ENCODE data around the gene TFDP2. TPM values are rescaled to one million over a fixed set of nuclear protein-coding genes. Genes with fewer than 3 reads are reported as not detected.

TFDP2 gene
- total and polyA plus RNA-seq, 7 donors = 14.3 to 74.8 (median 52.3) TPM

DNA sequence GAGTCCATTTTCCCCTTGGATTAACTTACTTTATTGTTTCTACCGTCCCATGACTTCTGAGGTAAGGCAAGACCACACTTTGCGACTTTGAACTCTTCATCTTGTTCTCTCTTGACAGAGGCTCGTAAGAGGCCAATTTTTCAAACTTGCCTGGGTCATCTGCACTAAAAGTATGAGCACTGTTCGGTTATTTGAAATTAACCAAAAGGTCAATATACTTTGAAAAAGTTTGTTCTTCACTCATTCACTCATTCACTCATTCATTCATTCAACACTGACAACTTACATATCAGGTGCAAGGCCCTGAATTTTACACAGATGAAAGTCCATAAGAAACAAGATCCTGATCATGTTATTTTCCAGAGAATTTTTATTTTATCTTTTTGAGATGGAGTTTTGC is 215.0 kb downstream of the TFDP2 start:
- TF ChIP-seq POLR2AphosphoS5 (IDR thresholded peaks at IDR 0.05) = no peak
- no peak for TF ChIP-seq POLR2A (IDR thresholded peaks at IDR 0.05)
- TF ChIP-seq CTCF (IDR thresholded peaks at IDR 0.05) = no peak
- no peak for TF ChIP-seq EP300 (IDR thresholded peaks at IDR 0.05)
- no peaks in the 10 kb centered on the region for H3K9me3 ChIP-seq
- 92 to 93% methylated on average over 4 of the region's 4 CpGs for WGBS, 2 donors
- H3K27me3 ChIP-seq = no peaks in the 10 kb centered on the region
- H3K27ac ChIP-seq = no peak overlapping the region
- no peaks in the 10 kb centered on the region for H3K4me1 ChIP-seq
- intact Hi-C loops (cut with DNase I) = no loop called here
- DNase-seq = no peak
- H3K4me3 ChIP-seq = no peak overlapping the region
- H3K36me3 ChIP-seq = no peaks in the 10 kb centered on the region

- TF ChIP-seq POLR2AphosphoS5 (IDR thresholded peaks at IDR 0.05) (no peak), EP300 (IDR thresholded peaks at IDR 0.05) (no peak), POLR2A (IDR thresholded peaks at IDR 0.05) (no peak), CTCF (IDR thresholded peaks at IDR 0.05) (no peak)
- peak; percentile 37 for DNase-seq
- WGBS, 2 donors = 79 to 87% methylated on average over 16 of the region's 16 CpGs
- Histone ChIP-seq H3K4me3 (no peak overlapping the region), H3K27me3 (no peaks in the 10 kb centered on the region), H3K36me3 (peaks cover 0 to under 1% (median 0%) of the 10 kb centered on the region in 4 donors), H3K4me1 (no peaks in the 10 kb centered on the region), H3K27ac (no peak overlapping the region), H3K9me3 (no peaks in the 10 kb centered on the region)
- intact Hi-C loops (cut with DNase I) = no loop called here
These were observed 215.7 kb downstream of the TFDP2 start for GRCh38 chr3:141933421-141934300.

DNA sequence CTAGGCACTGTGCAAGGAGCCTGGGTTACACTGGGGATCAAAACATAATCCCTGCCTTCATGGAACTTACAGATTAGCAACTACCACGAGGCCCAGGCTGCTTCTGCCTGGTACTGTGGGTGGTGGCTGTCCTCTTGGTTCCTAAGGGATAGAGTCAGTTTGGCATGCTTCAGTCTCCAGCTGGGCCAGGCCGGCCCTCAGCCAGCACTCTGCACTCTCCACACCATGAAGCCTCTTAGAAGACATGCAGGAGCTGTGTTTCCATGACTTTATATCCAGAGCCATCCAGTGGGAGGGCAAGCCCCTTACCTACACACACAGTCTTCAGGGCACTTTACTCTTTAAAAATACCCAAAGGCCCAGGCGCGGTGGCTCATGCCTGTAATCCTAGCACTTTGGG is 218.5 kb downstream of the TFDP2 start:
- TF ChIP-seq POLR2A (IDR thresholded peaks at IDR 0.05) (no peak), POLR2AphosphoS5 (IDR thresholded peaks at IDR 0.05) (no peak), EP300 (IDR thresholded peaks at IDR 0.05) (no peak), CTCF (IDR thresholded peaks at IDR 0.05) (no peak)
- peak; percentile 49 for DNase-seq

DNA sequence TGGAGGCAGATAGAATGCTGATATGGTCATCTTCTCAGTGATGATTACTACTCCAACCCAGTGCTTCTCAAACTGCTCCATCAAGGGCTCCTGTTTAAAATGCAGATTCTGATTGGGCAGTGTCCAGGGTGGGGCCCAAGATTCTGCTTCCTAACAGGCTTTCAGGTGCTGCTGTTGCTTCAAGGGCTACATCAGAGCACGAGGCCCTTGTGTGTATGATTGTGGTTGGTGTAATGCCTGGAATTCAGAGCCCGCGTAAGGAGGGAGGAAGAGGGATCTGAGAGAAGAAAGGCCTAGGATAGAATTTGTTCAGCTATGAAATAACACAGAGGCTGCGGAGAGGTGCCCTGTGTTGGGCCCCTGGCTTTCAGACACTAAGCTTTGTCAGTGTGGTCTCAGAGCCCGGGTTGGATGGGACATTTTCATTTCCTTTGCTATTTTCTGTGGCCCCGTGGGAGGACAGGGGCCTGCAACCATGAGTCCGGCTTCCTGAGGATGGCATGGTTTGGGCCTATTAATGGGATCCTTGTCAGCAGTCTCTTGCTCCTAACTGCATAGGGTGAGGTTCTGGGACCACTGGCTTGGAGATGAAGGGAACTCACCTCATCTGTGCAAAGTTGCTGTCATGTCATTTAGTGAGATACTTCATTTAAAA is 219.9 kb downstream of the TFDP2 start:
- Histone ChIP-seq H3K27me3 (no peaks in the 10 kb centered on the region), H3K27ac (no peak overlapping the region), H3K4me1 (no peaks in the 10 kb centered on the region), H3K4me3 (no peak overlapping the region), H3K9me3 (no peaks in the 10 kb centered on the region), H3K36me3 (peaks cover 0 to 11% (median 2%) of the 10 kb centered on the region in 4 donors)
- peak; percentile 25 for DNase-seq
- intact Hi-C loops (cut with DNase I) = no loop called here
- WGBS, 2 donors = 88 to 91% methylated on average over 7 of the region's 7 CpGs
- TF ChIP-seq POLR2A (IDR thresholded peaks at IDR 0.05) (no peak), EP300 (IDR thresholded peaks at IDR 0.05) (no peak), POLR2AphosphoS5 (IDR thresholded peaks at IDR 0.05) (no peak), CTCF (IDR thresholded peaks at IDR 0.05) (no peak)

More for the DNA sequence above, 218.5 kb downstream of the TFDP2 start:
- no peak overlapping the region for H3K4me3 ChIP-seq
- intact Hi-C loops (cut with DNase I) = no loop called here
- H3K27ac ChIP-seq = no peak overlapping the region
- H3K9me3 ChIP-seq = no peaks in the 10 kb centered on the region
- 95 to 96% methylated on average over 4 of the region's 4 CpGs for WGBS, 2 donors
- H3K27me3 ChIP-seq = no peaks in the 10 kb centered on the region
- H3K36me3 ChIP-seq = peaks cover 0 to 5% (median under 1%) of the 10 kb centered on the region in 4 donors
- no peaks in the 10 kb centered on the region for H3K4me1 ChIP-seq
